HG02571 (cell line): ENCODE measurements around the gene FARP1.
"Not testable (repeated sequence)": the region's sequence is repeated elsewhere in the genome, so short reads cannot be mapped to it uniquely, and the experiment has no call there.

Experiments used
- ATAC-seq: cut with Tn5 transposase; IDR thresholded peaks from one replicate; pipeline ENCODE4 v1.9.1; 2021; ENCODE audit warnings: mild to moderate bottlenecking, moderate library complexity; ENCODE audit not compliant: unreplicated experiment

The FARP1 gene

GRCh38 chr13:98350746-98351330 lies 207.9 kb downstream of the FARP1 start:
- ATAC-seq: no peak

GRCh38 chr13:98351636-98352035 lies 208.7 kb downstream of the FARP1 start:
- ATAC-seq: no peak

GRCh38 chr13:98352226-98352625 lies 209.3 kb downstream of the FARP1 start:
- ATAC-seq: no peak

- no peak for ATAC-seq
Measured at GRCh38 chr13:98353750-98354149, 210.9 kb downstream of the FARP1 start.

GRCh38 chr13:98358937-98359336 lies 216.0 kb downstream of the FARP1 start:
- ATAC-seq: no peak

- no peak for ATAC-seq
Measured at GRCh38 chr13:98360545-98360944, 217.7 kb downstream of the FARP1 start.

GRCh38 chr13:98363326-98363725 lies 220.4 kb downstream of the FARP1 start:
- no peak for ATAC-seq

GRCh38 chr13:98364179-98364578 lies 221.3 kb downstream of the FARP1 start:
- ATAC-seq: no peak

GRCh38 chr13:98364647-98365046 lies 221.8 kb downstream of the FARP1 start:
- ATAC-seq: no peak

- ATAC-seq: no peak
Measured at GRCh38 chr13:98365302-98365701, 222.4 kb downstream of the FARP1 start.

GRCh38 chr13:98366010-98366409 lies 223.1 kb downstream of the FARP1 start:
- no peak for ATAC-seq

- ATAC-seq: no peak
Measured at GRCh38 chr13:98366443-98366842, 223.5 kb downstream of the FARP1 start.

- ATAC-seq: no peak
Measured at GRCh38 chr13:98366959-98367358, 224.1 kb downstream of the FARP1 start.

GRCh38 chr13:98368019-98368418 lies 225.1 kb downstream of the FARP1 start:
- ATAC-seq: no peak

GRCh38 chr13:98369520-98369919 lies 226.6 kb downstream of the FARP1 start:
- not testable (repeated sequence) for ATAC-seq

GRCh38 chr13:98370261-98370660 lies 227.4 kb downstream of the FARP1 start:
- no peak for ATAC-seq

- no peak for ATAC-seq
Measured at GRCh38 chr13:98370806-98371515, 228.1 kb downstream of the FARP1 start.

GRCh38 chr13:98371516-98372023 lies 228.7 kb downstream of the FARP1 start:
- ATAC-seq: no peak

- no peak for ATAC-seq
Measured at GRCh38 chr13:98372876-98373275, 230.0 kb downstream of the FARP1 start.

- ATAC-seq: no peak
Measured at GRCh38 chr13:98374750-98375149, 231.9 kb downstream of the FARP1 start.

GRCh38 chr13:98377635-98378378 lies 234.9 kb downstream of the FARP1 start:
- no peak for ATAC-seq

- ATAC-seq: no peak
Measured at GRCh38 chr13:98384739-98385138, 241.8 kb downstream of the FARP1 start.
